Measurements from ENCODE around the gene TALDO1. TPM values are rescaled to one million over a fixed set of nuclear protein-coding genes. Genes with fewer than 3 reads are reported as not detected.

TALDO1 gene
- total RNA-seq, 2 experiments from 2014 or later: 249 to 293 TPM

DNA sequence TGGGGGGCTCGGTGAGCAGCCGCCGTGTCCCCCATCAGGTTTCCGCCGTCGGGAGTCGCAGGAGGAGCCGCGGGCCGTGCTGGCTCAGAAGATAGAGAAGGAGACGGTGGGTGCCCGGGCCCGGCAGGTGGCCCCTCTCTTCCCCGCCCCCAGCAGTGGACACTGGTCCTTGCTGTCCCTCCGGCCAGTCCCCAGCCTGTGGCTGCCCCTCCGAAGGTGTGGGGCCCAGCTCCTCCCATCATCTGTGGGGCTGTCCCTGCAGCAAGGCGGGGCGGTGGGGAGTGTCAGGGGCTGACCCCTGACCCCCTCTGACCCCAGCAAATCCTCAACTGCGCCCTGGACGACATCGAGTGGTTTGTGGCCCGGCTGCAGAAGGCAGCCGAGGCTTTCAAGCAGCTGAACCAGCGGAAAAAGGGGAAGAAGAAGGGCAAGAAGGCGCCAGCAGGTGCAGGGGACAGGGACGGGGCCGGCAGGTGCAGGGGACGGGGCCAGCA, 26.0 kb upstream of the TALDO1 start:
- Mint-ChIP-seq H3K4me1 (peaks cover 19% of the 10 kb centered on the region), H3K27ac (no peak overlapping the region), H3K4me3 (no peak overlapping the region), H3K9me3 (ENCODE audit: low read depth) (no peaks in the 10 kb centered on the region), H3K36me3 (no peaks in the 10 kb centered on the region), H3K27me3 (peaks cover 26% of the 10 kb centered on the region)
- CTCF ChIA-PET: interaction anchor here (0.8 to 10.1 kb wide), 10 partner anchors 9 to 203 kb away, joined by 3 to 150 read pairs (median 6); partner anchors contain the start of genes DEAF1 and TMEM80
- no peak for ATAC-seq
- DNase-seq: no peak

DNA sequence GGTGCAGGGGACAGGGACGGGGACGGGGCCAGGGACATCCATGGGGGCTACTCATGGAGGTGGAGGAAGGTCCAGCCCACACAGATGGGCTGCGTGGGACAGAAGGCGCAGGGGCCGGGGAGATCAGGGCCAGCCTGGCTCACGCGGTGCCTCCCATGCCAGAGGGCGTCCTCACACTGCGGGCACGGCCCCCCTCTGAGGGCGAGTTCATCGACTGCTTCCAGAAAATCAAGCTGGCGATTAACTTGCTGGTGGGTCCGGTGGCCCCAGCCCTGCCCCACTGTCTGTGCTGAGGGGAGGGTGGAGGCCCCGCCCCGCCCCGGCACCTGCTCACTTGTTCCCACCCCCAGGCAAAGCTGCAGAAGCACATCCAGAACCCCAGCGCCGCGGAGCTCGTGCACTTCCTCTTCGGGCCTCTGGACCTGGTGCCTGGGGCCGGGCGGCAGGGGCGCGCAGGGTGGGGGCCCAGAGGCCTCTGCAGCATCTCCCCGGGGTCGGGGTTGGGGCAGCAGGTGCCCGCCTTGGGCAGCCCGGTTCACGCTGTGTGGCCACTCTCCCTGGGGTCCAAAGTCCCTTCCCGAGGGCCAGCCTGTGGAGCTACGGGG, 25.4 kb upstream of the TALDO1 start:
- CTCF ChIA-PET: interaction anchor here (0.8 to 10.1 kb wide), 12 partner anchors 10 to 203 kb away, joined by 3 to 150 read pairs (median 4); partner anchors contain the start of genes DEAF1 and TMEM80
- H3K27me3 Mint-ChIP-seq: peaks cover 23% of the 10 kb centered on the region
- ATAC-seq (peak; percentile 11), DNase-seq (peak; percentile 68)
- H3K9me3 Mint-ChIP-seq (ENCODE audit: low read depth): no peaks in the 10 kb centered on the region
- H3K4me3 Mint-ChIP-seq: no peak overlapping the region
- peaks cover 23% of the 10 kb centered on the region for H3K4me1 Mint-ChIP-seq
- H3K36me3 Mint-ChIP-seq: no peaks in the 10 kb centered on the region
- no peak overlapping the region for H3K27ac Mint-ChIP-seq

DNA sequence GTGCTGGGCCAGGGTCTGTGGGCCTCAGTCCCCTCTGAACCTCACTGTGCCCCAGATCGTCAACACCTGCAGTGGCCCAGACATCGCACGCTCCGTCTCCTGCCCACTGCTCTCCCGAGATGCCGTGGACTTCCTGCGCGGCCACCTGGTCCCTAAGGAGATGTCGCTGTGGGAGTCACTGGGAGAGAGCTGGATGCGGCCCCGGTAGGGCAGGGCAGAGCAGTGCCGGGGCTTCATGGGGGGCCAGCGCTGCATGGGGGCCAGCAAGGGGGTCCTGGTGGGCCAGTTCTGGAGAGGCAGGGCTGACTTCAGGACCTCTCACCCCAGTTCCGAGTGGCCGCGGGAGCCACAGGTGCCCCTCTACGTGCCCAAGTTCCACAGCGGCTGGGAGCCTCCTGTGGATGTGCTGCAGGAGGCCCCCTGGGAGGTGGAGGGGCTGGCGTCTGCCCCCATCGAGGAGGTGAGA, 24.9 kb upstream of the TALDO1 start:
- peaks cover 23% of the 10 kb centered on the region for H3K27me3 Mint-ChIP-seq
- no peak overlapping the region for H3K27ac Mint-ChIP-seq
- H3K9me3 Mint-ChIP-seq (ENCODE audit: low read depth): no peaks in the 10 kb centered on the region
- H3K36me3 Mint-ChIP-seq: no peaks in the 10 kb centered on the region
- ATAC-seq (no peak), DNase-seq (no peak)
- CTCF ChIA-PET: interaction anchor here (0.8 to 10.1 kb wide), 16 partner anchors 10 to 471 kb away, joined by 3 to 150 read pairs (median 4); partner anchors contain the start of genes DEAF1, HRAS and TMEM80
- peaks cover 23% of the 10 kb centered on the region for H3K4me1 Mint-ChIP-seq
- H3K4me3 Mint-ChIP-seq: no peak overlapping the region

DNA sequence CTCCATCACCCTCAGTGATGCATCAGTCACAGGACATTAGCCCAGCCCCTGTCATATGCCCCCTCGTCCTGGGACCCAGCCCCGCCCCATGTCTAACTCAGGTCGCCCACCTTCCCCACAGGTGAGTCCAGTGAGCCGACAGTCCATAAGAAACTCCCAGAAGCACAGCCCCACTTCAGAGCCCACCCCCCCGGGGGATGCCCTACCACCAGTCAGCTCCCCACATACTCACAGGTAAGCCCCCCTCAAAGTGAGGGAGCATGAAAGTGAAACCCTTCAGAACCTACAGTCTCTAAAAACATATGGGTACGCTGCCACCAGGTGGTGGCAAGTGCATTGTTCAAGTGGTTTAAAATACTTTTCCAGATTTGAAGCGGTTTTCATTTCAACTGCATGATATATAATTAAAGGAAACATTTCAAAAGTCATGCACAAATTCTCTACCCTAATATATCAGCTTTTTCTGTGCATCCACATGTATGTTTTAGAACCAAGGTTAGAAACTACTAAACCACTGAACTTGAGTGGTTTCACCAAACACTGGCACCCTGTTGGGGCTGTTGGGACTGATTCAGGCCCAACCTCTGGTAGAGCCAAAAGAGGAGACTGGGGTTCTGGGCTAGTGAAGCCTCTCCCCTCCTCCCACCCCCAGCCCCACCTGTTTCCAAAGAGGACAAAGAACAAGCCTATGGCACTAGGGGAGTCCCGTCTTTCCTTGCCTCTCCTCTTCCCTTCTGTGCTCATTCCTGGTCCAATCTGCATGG, 24.0 kb upstream of the TALDO1 start:
- ATAC-seq: peak; percentile 15
- peak overlapping the region; percentile 58 for H3K4me3 Mint-ChIP-seq
- H3K9me3 Mint-ChIP-seq (ENCODE audit: low read depth): no peaks in the 10 kb centered on the region
- H3K27ac Mint-ChIP-seq: peak overlapping the region; percentile 46
- H3K27me3 Mint-ChIP-seq: peaks cover 21% of the 10 kb centered on the region
- peak; percentile 74 for DNase-seq
- H3K36me3 Mint-ChIP-seq: no peaks in the 10 kb centered on the region
- H3K4me1 Mint-ChIP-seq: peaks cover 25% of the 10 kb centered on the region
- CTCF ChIA-PET: interaction anchor here (0.6 to 10.1 kb wide), 19 partner anchors 11 to 472 kb away, joined by 3 to 150 read pairs (median 5); partner anchors contain the start of genes DEAF1, HRAS, IRF7 and TALDO1

DNA sequence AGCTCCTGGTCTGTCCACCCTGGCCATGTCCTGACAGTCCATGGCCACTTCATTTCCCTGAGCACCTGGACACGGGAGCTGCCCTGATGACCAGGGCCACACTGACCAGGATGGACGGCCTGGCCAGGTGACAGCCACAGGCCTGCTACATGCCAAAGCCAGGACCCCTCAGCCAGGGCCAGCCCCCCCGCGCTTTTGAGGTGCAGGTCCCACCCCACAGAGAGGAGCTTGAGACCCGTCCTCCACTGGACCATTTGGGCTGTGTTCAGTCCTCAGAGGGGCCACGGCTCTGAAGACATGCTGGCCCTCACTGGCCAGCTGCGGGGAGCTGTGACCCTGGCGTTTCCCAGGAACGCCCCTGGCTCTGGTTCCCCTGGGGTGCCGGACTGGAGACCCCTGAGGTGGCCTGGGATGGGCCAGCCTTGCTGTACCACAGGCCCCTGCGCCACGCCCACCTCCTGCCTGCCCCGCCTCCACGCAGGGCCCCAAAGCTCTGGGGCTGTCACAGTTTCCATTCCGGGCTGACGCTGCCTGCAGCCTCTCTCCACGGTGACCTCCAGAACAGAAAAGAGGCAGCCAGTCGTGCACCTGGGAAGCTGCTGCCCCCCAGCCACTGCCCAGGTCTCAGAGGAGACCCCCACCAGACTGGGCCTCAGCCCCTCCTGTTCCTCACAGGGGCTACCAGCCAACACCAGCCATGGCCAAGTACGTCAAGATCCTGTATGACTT, 23.1 kb upstream of the TALDO1 start:
- H3K36me3 Mint-ChIP-seq: no peaks in the 10 kb centered on the region

DNA sequence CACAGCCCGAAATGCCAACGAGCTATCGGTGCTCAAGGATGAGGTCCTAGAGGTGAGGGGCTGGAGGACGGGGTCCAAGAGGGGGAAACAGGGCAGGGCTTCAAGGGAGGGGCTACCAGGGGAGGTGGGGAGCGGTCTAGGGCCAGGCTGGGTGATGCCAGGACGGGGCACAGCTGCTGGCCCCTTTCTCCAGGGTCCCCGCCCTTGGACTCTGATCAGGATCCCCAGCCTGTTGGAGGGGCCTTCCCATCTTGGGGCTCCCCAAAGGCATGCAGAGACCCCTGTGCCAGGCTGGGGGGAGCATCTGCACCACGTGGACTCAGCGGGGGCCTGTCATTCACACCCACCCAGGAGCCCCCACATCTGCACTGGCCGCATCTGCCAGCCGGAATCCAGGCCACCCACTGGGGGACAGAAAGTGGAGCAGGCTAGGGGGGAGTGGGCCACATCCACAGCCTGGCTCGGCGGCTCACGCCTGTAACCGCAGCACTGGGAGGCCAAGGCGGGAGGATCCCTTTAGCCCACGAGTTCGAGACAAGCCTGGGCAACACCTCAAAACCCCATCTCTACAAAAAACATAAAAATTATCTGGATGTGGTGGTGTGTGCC, 22.4 kb upstream of the TALDO1 start:
- no peaks in the 10 kb centered on the region for H3K9me3 Mint-ChIP-seq (ENCODE audit: low read depth)
- DNase-seq: no peak
- H3K4me3 Mint-ChIP-seq: peak overlapping the region; percentile 64
- CTCF ChIA-PET: interaction anchor here (0.9 to 10.1 kb wide), 10 partner anchors 13 to 206 kb away, joined by 3 to 150 read pairs (median 5); partner anchors contain the start of genes DEAF1 and TMEM80
- peak overlapping the region; percentile 40 for H3K27ac Mint-ChIP-seq
- H3K27me3 Mint-ChIP-seq: peaks cover 14% of the 10 kb centered on the region
- no peak for ATAC-seq
- peaks cover 25% of the 10 kb centered on the region for H3K4me1 Mint-ChIP-seq
- H3K36me3 Mint-ChIP-seq: no peaks in the 10 kb centered on the region

More for the DNA sequence above, 23.1 kb upstream of the TALDO1 start:
- CTCF ChIA-PET: interaction anchor here (0.6 to 10.1 kb wide), 13 partner anchors 12 to 473 kb away, joined by 3 to 150 read pairs (median 5); partner anchors contain the start of genes DEAF1, IRF7, TALDO1 and TMEM80
- DNase-seq (no peak), ATAC-seq (no peak)
- H3K4me1 Mint-ChIP-seq: peaks cover 25% of the 10 kb centered on the region
- no peak overlapping the region for H3K4me3 Mint-ChIP-seq
- H3K27me3 Mint-ChIP-seq: peaks cover 19% of the 10 kb centered on the region
- H3K9me3 Mint-ChIP-seq (ENCODE audit: low read depth): no peaks in the 10 kb centered on the region
- H3K27ac Mint-ChIP-seq: no peak overlapping the region

DNA sequence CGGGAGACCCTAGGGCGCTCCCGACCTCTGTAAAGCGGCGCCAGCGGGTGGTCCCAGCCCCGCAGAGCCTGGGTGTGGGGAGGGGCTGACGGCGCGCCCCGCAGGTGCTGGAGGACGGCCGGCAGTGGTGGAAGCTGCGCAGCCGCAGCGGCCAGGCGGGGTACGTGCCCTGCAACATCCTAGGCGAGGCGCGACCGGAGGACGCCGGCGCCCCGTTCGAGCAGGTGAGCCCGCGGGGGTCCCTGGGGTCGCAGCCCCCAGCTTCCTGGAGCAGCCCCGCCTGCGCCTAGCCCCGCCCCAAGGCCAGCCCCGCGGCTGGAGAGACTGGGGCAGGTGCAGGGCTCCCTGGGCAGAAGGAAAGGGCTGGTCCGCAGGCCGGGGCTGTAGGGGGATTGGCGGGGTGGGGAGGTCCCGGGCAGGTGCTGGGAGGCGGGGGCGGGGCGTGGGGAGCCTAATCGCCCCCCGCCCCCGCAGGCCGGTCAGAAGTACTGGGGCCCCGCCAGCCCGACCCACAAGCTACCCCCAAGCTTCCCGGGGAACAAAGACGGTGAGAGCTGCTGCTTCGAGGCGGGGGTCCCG, 21.6 kb upstream of the TALDO1 start:
- peaks cover 23% of the 10 kb centered on the region for H3K4me1 Mint-ChIP-seq
- H3K4me3 Mint-ChIP-seq: peak overlapping the region; percentile 64
- H3K27ac Mint-ChIP-seq: no peak overlapping the region
- DNase-seq (no peak), ATAC-seq (peak; percentile 32)
- CTCF ChIA-PET: interaction anchor here (0.7 to 10.1 kb wide), 29 partner anchors 13 to 420 kb away, joined by 3 to 150 read pairs (median 4); partner anchors contain the start of genes DEAF1, LMNTD2, TALDO1 and TMEM80
- H3K36me3 Mint-ChIP-seq: no peaks in the 10 kb centered on the region
- H3K27me3 Mint-ChIP-seq: peaks cover 11% of the 10 kb centered on the region
- no peaks in the 10 kb centered on the region for H3K9me3 Mint-ChIP-seq (ENCODE audit: low read depth)

DNA sequence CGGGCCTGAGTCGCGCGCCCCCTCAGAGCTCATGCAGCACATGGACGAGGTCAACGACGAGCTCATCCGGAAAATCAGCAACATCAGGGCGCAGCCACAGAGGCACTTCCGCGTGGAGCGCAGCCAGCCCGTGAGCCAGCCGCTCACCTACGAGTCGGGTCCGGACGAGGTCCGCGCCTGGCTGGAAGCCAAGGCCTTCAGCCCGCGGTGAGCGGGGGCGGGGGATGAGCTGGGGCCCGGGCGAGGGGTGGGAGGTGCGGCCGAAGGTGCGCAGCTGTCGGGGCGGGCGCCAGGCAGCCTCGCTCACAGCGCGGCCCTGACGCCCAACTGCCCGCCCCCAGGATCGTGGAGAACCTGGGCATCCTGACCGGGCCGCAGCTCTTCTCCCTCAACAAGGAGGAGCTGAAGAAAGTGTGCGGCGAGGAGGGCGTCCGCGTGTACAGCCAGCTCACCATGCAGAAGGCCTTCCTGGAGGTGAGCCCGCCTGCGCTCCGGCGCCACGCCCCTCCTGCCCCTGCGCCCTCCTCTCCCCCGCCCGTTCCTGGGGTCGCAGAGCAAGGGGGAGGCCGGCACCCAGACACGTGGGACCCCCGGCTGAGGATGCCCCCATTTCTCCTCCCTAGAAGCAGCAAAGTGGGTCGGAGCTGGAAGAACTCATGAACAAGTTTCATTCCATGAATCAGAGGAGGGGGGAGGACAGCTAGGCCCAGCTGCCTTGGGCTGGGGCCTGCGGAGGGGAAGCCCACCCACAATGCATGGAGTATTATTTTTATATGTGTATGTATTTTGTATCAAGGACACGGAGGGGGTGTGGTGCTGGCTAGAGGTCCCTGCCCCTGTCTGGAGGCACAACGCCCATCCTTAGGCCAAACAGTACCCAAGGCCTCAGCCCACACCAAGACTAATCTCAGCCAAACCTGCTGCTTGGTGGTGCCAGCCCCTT, 20.7 kb upstream of the TALDO1 start:
- ATAC-seq (peak; percentile 69), DNase-seq (peak; percentile 76)
- Mint-ChIP-seq H3K4me3 (peak overlapping the region; percentile 59), H3K27ac (peak overlapping the region; percentile 40), H3K9me3 (ENCODE audit: low read depth) (no peaks in the 10 kb centered on the region), H3K4me1 (peaks cover 21% of the 10 kb centered on the region), H3K36me3 (no peaks in the 10 kb centered on the region), H3K27me3 (peaks cover 8% of the 10 kb centered on the region)
- CTCF ChIA-PET: interaction anchor here (0.7 to 10.1 kb wide), 37 partner anchors 12 to 421 kb away, joined by 3 to 150 read pairs (median 4); partner anchors contain the start of genes CEND1, DEAF1, HRAS and LMNTD2

DNA sequence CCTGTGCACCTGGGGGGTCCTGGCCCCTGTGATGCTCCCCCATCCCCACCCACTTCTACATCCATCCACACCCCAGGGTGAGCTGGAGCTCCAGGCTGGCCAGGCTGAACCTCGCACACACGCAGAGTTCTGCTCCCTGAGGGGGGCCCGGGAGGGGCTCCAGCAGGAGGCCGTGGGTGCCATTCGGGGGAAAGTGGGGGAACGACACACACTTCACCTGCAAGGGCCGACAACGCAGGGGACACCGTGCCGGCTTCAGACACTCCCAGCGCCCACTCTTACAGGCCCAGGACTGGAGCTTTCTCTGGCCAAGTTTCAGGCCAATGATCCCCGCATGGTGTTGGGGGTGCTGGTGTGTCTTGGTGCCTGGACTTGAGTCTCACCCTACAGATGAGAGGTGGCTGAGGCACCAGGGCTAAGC, 20.0 kb upstream of the TALDO1 start:
- peaks cover 7% of the 10 kb centered on the region for H3K27me3 Mint-ChIP-seq

DNA sequence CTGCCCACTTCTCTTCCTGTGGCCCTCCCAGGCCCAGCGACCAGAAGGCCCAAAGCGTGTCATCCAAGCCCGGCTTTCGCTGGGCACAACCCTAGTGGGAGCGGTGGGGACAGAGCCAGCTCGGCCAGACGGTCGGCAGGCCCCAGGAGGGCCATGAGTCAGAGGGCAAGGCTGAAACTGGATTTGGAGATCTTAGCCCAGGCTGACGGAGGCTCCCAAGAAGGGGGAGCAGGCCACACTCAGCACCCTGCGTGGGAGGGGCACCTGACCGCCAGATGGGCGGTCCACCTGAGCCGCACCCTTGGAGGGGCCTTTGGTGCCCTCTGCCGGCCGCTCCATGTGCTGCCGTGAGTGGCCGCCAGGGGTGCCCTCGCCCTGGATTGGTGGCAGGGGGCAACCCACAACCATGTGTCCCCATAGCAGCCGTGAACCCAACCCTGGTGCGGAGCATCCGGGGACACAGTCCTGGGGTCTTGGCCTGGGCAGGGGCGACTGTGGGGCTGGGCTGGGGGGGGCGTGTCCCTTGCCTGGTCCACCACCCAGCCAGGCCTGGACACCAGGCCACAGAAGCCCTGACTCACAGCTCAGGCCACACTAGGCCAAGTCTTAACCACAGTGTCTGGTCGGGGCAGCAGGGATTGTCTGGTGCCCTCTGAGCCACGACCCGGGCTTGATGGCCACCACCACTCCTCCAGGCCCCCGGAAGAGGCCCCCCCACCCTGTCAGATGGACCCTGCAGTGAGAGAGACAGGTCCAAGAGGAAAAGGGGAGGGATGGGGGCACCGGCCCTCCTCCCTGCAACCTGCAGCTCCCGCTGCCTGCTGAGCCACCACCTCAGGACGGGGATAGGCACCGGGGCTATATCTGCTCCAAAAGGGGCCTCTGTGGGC, 19.2 kb upstream of the TALDO1 start:
- CTCF ChIA-PET: interaction anchor here (0.8 to 10.1 kb wide), 17 partner anchors 11 to 193 kb away, joined by 3 to 150 read pairs (median 6); partner anchors contain the start of genes CEND1, DEAF1, HRAS and LMNTD2
- Mint-ChIP-seq H3K4me3 (no peak overlapping the region), H3K4me1 (peaks cover 14% of the 10 kb centered on the region), H3K27me3 (peaks cover 6% of the 10 kb centered on the region), H3K36me3 (no peaks in the 10 kb centered on the region), H3K27ac (no peak overlapping the region), H3K9me3 (ENCODE audit: low read depth) (no peaks in the 10 kb centered on the region)
- ATAC-seq (peak; percentile 69), DNase-seq (peak; percentile 87)

More for the DNA sequence above, 20.0 kb upstream of the TALDO1 start:
- Mint-ChIP-seq H3K9me3 (ENCODE audit: low read depth) (no peaks in the 10 kb centered on the region), H3K27ac (no peak overlapping the region), H3K4me3 (no peak overlapping the region), H3K4me1 (peaks cover 17% of the 10 kb centered on the region), H3K36me3 (no peaks in the 10 kb centered on the region)
- DNase-seq (no peak), ATAC-seq (no peak)
- CTCF ChIA-PET: interaction anchor here (0.8 to 10.1 kb wide), 18 partner anchors 11 to 192 kb away, joined by 3 to 150 read pairs (median 5); partner anchors contain the start of genes CEND1, DEAF1, HRAS and LMNTD2

All from activated CD8-positive, alpha-beta memory T cell treated with anti-CD3 and anti-CD28 coated beads, Interleukin-2, amount 10 ng/mL, durations not matched to agents 7 days and 5 days (primary cell).